Stromal cell of bone marrow (primary cell): Measurements from ENCODE around the gene PTGDS.

Experiments
- DNase-seq: peaks from one replicate; pipeline ENCODE4 v3.0.0-alpha.2; 2012; ENCODE audit warnings: low read depth

PTGDS gene

DNA sequence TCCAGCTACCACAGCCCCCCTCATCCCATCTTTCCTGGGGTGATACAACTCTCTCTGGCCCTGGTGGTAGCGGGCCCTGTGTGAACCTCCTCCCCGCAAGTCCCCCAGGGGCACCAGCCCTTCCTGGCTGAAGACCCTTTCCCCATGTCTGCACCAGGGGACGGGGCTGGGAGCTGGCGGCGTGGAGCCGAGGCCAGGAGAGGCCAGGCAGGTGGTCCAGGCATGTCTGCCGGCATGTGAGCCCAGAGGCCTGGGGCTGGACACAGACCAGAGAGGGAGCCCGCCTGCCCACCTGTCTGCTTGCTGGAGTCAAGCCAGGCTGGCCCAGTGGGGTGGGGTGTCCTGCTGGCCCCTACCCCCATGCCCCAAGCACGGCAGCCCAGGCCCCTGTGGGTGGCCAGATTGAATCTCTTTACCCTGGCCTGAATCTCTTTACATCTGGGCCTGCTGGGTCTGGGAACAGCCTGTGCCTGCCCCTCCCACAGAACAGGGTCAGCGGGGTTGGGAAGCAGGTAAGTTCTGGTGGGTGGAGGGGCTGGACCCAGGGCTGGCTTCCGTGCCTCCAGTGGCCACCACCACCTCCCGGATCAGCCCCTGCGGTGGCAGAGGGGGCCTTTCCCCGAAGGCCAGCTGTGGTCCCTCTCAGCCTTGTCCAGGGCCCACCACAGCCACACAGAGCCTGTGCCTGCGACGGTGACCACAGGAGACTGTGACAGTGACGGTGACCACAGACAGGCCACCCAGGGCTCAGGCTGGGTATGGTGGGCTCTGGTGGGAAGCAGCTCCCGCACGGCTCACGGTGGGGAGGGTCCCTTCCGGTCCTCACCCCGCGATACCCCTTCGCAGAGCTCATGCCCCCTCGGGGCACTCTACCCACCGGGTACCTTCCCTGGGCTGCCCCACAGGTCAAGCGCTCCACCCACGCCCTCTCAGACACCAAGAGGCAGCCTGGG, 18.1 kb upstream of the PTGDS start:
- no peak for DNase-seq

DNA sequence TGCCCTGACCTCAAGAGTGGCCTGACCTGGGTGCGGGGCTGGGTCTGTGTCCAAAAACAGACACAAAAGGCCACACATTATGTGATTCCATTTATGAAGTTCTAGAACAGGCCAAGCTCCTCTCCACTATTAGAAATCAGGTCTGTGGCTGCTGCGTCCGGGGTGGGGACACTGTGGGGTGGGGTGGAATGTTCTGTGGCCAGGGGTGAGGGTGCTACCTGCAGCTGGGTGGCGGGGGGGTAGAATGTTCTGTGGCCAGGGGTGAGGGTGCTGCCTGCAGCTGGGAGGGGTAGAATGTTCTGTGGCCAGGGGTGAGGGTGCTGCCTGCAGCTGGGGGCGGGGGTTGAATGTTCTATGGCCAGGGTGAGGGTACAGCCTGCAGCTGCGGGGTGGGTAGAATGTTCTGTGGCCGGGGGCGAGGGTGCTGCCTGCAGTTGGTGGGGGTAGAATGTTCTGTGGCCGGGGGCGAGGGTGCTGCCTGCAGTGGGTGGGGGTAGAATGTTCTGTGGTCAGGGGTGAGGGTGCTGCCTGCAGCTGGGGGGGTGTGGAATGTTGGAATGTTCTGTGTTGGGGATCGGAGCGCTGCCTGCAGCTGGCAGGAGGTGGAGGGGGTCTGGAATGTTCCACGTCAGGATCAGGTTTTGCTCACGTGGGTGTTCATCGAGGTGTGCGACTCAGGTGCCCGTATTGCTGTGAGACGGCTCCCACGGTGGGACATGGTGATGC, 16.9 kb upstream of the PTGDS start:
- DNase-seq = no peak

DNA sequence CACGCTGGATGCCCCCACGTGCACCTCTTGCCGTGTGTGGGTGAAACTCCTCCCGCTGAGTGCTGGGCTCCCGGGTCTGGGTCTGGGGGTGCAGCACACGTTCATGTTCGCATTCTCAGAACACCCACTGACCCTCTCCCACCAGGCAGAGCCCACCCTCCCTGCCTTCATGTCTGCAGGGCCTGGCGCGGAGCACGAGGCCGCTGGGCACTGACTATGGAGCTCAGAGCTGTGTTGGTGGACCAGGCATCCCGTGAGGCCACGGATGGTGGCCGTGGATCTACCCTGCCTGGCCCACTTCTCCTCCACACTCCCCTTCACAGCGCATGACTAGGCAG, 16.4 kb upstream of the PTGDS start:
- DNase-seq = no peak

DNA sequence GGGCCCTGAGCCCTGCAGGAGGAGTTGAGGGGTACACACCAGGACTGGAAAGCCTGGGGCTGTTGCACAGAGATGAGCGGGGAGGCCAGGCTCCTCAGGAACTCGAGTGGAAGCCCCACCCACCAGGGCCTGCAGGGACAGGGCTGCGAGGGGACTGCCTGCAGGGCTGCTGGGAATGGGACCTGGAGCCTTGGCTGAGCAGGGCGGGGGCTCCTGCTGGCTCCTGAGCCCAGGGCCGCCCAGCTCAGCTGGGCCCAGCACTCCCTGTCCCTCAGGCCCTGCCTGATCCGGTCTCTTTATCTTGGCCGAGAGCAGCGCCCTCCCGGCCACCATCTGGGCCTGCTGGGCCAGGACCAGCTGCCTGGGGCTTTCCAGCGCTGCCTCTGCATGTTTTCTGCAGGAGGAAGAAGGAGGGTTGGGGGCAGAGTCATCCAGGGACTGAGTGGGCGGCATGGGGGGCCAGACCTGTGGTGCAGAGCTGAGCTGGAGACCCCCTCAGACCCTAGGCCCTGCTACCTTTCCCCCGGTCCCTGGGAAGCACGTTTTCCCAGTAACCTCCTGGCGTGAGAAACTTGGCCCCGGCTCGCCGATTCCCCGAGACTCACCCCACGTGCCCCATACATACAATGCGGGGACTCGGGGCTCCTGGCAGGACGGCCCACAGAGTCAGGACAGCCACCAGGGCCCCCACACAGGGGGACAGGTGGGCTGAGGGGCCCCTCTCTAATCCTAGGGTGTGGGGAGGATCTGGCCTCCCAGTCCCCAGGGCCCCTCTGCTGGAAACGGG, 15.8 kb upstream of the PTGDS start:
- no peak for DNase-seq

DNA sequence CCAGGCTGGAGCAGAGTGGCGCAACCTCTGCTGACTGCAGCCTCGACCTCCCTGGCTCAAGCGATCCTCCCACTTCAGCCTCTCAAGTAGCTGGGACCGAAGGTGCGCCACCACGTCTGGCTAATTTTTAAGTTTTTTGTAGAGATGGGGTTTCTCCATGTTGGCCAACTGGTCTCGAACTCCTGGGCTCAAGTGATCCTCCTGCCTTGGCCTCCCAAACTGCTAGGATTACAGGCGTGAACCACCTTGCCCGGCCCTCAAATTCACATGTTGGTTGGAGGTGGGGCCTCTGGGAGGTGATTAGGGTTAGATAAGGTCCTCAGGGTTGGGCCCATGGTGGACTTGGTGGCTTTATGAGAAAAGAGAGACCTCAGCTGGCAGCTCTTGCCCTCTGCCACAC, 15.1 kb upstream of the PTGDS start:
- no peak for DNase-seq

DNA sequence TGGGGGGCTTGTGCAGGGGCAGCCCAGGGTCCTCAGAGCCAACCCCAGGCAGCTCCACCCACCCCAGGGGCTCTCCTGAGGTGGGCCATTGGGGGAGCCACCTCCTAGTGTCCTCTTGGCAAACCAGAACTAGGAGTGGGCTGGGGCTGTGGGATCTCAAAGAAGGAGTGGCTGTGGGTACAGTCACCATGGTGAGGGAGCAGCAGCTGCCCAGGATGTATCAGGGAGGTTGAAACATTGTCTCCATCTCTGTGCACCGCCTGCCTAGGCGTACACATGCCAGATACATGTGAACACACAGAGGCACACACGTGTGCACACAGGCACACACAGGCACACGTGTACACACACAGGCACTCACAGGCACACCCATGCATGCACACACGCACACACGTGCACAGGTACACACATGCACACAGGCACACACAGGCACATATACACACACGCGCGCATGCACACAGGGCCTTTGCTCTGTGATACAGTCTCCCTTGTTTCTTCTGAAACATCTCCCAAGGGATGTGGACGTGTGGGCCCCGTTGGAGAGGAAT, 14.5 kb upstream of the PTGDS start:
- no peak for DNase-seq

DNA sequence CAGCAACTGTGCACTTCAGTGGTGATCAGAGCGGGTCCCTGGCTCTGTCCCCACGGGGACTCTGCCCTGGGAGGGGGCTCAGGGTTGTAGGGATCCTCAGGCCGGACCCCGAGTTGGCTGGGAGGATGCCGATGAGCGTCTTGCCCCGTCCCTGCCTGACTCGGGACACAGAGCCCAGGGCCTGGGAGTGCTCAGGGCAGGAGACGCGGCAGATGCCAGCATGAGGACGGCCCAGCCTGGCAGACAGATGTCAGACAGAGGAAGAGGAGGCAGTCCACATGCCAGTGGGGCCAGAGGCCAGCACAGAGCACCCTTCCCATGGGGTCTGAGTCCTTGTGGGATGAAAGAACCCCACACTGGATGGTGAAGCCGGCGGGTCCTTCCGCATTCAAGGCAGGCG, 14.0 kb upstream of the PTGDS start:
- no peak for DNase-seq

DNA sequence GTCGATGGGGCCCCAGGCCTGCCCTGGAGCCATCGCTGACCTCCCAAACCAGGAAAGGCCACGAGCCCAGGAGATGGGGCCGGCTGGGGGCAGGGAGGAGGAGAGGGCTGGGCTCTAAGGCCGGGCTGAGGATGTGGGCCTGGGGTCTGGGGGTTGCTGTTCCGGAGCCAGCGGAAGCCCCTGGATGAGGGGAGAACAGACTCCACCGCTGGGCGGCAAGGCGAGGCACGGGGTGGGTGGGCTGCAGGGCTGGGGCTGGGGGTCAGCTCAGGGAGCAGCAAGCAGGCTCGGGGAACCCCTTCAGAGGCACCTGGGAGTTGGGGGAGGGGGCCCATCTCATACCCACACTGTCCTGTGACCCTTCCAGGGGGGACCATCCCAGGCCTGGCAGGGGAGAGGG, 13.6 kb upstream of the PTGDS start:
- DNase-seq = no peak

DNA sequence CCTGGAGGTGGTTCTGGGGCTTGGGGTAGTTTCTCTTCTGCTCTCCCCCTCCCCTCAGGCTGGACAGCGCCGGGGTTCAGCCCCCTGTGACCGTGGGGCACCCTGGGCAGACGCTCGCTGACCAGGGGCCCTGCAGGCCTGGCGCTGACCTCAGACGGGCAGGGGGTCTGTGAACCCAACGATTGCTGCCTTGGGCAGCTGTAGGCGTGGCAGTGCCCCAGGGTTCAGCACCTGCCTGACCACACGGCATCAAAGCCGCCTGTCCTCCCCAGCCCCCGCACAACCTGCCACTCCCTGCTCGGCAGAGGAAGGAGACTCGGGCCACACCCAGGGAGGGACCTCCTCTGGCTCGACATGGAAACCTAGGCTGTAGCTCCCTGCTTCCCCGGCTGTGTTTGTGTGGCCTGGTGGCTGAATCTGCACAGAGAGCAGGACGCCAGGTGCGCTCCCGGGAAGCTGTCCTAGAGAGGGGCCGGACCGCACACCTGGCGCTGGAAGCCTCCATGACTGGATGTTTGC, 13.1 kb upstream of the PTGDS start:
- no peak for DNase-seq

DNA sequence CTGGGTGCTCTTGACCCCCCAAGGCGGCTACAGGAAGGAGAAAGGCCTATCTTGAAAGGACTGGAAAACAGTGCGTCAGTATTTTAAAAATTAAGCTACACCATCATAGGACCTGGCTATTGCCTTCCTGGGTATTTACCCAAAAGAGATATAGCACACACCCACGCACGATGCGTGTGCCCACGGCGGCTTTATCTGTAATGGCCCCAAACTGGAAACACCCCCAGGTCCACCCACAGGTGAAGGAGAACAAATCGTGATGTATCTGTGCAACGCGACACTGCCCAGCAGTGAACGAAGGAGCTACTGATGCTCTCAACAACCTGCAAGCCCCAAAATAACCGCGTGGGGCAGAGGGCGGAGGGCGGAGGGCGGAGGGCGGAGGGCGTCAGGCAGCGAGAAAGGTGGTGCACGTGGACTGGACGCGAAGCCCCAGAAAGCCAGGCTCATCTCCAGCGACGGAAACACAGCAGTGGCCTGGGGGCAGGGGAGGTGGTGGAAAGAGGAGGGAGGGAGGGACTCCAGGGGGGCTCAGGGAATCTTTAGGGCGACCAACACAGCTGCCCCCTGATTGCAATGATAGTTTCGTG, 12.4 kb upstream of the PTGDS start:
- no peak for DNase-seq

DNA sequence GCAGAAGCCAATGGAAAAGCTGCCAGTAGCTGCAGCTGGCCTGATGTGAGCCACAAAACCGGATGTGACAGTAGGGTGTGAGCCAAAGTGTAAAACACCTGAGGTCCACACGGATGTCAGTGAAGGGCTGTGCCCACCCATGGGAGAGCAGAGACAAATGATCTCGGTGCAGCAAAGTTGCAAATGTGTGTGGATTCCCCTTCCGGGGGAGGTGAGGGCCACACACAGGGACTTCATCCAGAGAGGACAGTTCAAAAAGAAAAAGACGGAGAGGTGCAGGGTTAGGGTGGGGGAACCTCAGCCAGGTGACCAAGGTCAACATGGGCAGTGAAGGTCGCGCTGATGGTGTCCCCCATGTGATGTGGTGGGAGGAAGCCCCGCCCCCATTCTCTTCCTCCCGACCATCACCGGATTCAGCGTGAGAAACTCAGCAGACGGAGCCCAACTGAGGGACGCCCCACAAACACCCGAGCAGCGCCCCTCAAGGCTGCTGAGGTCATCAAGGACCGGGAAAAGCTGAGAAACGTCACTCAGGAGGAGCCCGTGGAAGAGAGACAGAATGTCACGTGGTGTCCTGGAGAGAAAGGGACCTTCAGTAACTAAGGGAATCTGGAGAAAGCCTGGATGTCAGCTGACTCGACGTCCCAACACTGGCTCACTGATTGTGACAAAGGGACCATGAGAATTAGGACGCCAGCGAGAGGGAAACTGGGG, 11.4 kb upstream of the PTGDS start:
- no peak for DNase-seq

DNA sequence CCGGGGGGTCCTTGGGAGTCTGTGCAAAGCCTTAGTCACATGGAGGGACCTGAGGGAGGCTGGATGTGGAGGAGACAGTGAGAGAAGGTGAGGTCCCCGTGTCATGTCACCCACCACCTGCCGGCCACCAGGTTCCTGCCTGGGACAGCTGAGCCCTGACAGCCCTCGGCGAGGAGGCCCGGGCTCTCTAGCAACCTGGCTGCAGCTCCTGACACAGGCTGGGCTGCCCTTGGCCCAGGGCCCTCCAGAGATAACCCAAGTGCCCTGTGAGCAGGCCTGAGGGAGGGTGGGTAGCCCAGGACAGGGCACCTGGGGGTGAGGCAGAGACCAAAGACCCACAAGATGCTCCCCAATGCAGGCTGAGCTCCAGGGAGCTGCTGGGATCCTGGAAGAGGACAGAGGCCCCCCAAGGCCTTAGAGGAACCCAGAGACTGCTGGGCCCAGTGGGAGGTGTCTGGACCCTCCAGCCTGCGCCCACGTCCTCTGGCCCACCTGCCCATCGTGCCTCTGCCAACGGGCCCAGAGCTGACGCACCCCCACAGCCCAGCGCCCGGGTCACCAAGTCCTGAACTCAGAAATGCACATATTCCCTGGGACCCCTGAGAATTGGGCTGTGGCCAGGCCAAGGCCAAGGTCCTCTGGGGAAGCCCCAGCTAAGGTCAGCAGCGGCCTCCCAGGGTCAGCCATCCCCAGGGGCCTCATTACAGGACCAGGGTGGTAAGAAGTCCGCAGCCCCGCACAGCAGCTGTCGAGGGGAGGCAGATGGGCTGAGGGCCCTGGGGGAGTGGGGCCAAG, 8.8 kb upstream of the PTGDS start:
- DNase-seq = no peak

DNA sequence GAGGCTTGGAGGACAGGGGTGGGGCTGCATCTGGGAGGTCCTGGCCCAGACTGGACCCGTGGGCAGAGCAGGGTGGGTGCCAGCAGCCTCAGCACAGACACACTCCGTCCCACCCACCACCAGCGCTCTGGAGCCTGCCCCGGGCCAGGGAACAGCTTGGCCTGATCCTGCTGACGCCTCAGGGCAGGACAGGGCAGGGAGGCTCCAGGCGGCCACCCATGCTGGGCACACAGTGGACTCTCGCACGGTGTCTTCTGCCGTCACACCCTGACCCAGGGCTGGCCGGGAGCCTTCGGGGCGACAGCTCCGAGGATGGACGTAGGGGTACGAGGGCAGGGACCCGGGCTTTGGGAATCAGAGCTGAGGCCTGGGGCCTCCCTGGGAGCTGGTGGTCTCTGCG, 8.2 kb upstream of the PTGDS start:
- DNase-seq = no peak

DNA sequence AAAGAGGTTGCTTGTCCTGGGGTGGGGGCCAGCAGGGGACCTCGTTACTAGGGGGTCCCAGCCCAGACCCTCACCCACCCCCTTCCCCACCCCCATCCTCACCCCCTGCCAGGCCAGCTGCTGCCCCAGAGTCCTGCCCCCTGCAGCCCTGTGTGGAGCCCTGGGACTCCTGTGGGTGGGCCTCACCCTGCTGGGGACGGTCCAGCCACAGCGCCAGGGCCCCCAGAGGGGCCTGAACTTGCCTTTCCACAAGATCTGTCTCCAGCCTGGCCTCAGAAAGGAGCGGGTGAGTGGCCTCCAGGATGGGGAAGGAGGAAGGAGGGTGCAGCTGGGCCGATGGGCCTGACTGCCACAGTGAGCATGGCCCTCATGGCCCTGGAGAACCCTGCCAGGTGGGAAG, 7.5 kb upstream of the PTGDS start:
- DNase-seq = no peak

DNA sequence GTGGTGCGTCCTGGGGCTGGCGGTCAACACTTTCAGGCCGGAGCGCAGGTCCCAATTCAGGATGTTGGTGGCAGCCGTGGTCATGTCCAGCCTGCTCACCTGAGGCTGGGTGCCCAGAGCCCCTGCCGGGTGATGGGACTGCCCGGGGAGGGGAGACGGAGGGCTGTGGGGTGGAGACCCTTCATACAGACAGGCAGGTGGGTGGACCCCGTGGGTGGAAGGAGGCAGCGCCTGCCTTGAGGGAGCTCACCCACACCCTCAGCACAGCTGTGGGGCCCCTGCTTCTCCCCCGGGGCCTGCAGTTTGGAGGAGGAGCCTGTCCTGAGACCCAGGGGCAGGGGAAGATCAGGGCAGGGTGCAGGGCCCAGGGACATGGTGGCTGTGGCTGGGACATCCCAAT, 6.9 kb upstream of the PTGDS start:
- DNase-seq = no peak

DNA sequence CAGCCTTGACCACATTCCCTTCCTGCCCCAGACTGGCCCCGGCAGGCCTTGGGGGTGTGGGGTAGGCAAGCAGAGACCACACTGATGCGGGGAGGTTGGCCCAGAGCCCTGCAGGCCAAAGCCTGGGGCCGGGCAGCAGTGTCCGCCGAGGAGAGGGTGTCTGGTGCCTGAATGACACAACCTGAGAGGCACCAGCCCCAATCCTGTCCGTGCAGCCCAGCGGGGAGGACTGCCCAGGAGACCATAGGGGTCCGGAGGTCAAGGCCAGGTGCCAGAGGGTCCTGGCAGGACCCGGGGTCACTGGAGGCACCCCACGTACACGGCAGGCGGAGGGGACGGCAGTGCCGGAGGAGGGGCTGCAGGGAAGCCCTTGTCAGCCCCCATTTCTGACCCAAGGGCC, 5.6 kb upstream of the PTGDS start:
- DNase-seq = no peak

DNA sequence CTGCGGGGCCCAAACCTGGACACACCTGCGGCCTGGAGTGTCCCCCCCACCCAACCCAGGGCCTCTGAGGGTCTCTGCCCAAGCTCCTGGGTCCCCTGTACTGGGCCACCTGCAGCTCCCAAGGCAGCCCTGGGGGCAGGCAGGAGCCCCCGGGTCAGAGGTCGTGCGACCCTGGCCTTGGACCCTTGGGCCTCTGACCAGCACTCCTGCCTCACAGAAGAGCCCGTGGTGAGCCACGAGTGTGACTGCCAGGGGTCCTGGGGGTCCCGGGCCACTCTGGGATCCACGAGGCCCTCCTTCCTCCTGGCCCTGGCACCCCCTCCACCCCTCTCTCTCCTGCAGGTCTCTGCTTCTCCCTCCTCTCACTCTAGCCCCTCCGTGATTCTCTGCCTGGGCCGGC, 5.0 kb upstream of the PTGDS start:
- DNase-seq = no peak

DNA sequence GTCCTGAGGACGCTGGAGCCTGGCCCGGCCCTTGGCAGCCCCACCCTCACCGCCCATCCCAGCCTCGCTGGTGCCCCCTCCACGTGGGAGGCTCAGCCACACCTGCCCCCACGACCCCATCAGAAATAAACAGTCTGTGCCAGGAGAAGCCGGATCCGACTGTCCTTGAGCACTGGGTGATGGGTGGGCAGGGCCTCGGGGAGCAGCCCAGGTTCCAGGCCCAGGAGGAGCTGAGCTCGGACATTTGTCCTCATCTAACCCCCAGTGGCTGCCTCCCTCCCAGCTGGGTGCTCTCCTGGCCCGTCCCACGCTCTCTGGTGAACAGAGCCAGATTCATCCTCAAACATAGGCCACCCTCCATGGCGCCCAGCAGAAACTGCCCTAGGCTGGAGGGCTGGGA, 4.6 kb upstream of the PTGDS start:
- DNase-seq = no peak

DNA sequence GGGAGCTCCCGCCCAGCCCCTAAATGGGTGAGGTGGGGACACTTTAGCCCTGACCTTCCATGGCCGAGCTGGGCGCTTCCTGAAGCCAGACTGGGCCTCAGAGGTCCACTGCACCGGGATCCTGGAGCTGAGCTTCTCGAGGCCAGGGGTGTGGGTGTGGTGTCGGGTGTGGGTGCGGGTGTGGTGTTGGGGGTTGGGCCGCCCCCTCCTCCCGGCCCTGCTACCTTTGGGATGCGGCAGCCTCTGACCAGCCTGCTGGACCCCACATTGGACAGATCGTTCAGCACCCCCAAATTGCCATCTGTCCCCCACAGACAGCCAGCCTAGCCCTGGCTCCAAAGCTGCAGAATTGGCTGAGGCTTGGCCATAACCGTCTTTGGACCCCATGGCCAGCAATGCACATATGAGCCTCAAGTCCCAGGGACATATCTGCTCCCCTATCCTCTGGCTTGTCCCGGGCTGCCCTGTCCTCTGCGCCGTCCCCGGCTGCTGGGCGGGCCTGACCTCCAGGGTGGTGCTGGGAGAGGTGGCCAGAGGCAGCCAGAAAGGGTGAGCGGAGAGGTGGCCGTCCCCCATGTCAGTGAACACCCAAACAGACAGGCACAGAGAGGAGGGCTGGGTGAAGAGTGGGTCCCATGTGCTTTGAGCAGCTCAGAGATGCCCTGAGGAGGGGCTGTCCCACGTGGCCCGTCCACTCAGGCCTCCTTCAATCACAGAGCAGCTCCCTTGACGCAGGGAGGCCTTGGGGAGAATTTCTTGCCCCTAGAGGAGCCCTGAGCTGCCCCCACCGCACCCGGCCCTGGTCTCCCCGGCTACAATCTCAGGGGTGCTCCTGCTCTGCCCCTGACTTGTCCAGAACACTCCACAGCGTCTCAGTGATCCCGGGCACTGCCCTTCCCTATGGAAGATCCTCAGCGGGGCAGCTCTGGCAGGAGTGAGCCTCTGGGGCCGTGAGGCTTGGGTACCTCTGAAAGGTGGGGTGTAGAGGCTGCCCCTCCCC, 3.4 kb upstream of the PTGDS start:
- DNase-seq = no peak
